GM18505 (cell line): ENCODE measurements around the gene WT1.

Experiments used
- ATAC-seq: cut with Tn5 transposase; IDR thresholded peaks from one replicate; pipeline ENCODE4 v1.9.1; 2021; ENCODE audit not compliant: unreplicated experiment
- POLR2A ChIP-seq: IDR thresholded peaks from 4 replicates; pipeline ENCODE4 v1.6.1; 2011; ENCODE audit warnings: borderline replicate concordance; ENCODE audit not compliant: insufficient read depth, insufficient read length; ENCODE audit errors: extremely low read depth

WT1 gene

GRCh38 chr11:32425761-32426160 lies 9.6 kb downstream of the WT1 start:
- TF ChIP-seq POLR2A, result no peak
- no peak for ATAC-seq

DNA sequence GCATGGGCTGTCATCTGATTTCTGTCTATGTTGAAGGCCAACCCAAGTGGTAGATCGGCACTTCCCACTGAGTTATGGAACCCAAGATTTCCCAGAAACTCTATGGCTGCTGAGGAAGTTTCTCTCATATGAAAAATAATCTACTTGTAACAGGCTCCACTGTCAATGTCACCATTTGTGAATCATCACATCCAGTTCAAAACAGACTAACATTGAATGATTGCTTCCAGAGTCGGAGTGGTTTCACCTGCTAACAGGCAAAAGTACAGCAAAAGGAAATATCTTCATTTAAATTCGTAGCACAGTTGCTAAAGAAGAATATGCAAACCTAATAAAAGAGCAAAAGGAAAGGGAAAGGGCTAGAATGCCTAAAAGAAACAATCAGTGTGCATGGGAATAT lies 12.8 kb downstream of the WT1 start:
- TF ChIP-seq POLR2A, result no peak
- ATAC-seq, result no peak

DNA sequence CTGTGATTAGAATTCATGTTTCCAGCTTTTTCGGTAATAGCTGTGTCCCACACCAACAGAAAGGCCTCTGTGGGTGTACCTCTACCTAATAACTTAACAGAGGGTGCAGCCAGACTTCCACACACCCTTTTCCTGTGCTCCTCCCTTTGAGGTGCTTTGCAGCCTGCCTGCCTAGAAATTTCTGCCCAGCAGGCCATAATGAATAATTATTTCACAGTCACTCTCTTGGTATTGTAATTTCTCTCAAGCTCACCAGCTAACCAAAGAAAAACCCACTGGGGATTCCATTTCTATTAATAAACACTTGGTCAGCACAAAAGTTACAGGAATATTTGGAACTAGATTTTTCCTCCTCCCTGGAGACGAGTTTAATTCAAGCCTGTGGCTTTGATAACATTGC lies 13.3 kb downstream of the WT1 start:
- TF ChIP-seq POLR2A, result no peak
- no peak for ATAC-seq

DNA sequence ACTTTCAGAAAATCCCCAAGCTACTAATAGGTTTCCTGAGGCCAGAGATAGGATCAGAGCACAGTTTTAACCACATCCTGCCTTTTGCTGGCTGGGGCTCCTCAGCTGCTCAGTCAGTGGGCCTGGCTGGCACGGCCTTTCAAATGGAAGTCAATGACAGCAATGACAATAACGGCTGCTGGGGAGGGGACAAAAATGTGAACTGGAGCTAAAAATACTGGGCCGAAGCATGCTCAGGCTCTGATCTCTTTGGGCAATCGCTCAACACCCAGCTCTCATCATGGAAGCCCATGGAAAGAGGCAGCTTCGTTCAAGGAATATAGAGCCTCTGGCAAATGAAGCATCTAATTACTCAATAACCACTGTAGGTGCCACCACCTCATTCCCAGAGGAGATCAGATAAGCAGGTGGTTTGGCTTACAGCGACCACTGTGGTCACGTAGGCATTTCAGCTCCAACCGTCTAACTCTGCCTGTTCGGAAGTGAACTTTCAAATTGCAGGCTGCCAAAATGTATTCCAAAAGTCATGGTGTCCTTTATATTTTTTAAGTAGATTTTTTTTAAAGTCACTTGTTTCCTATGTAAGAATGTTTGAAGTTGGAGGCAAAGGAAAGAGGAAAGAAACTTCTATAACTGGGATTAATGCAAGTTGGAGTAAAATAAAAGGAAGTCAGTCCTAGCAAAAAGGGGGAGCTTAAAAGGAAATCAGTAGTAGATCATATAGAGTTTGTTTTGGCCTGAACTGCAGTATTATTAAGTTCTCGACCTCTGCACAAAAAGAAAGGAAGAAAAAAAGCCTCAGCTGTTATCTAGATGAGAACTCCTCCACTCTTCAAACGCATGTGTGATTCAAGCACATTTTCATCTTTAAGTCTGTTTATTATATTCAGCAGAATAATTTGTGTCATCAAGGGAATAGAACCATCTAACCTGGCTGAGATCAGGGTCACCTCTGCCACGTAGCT lies 14.1 kb downstream of the WT1 start:
- peak; percentile 84 for ATAC-seq
- no peak for TF ChIP-seq POLR2A

DNA sequence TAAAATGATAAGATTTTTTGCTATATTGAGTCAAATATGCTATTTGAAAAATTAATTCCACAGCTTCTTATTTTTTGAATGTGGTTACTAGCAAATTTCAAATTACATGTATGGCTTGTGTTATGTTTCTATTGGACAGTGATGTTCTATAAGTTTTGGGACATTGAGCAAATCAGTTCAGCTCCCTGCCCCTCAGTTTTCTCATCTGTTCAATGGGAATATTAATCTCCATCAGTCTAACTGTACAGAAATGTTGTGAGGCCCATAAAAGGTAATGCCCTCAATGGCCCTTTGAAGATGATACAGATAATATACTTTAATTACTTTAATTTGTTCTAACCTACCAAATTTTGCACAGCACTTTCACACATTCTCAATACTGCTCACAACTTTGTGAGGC lies 15.2 kb downstream of the WT1 start:
- TF ChIP-seq POLR2A, result no peak
- ATAC-seq, result no peak

GRCh38 chr11:32418836-32419235 lies 16.5 kb downstream of the WT1 start:
- TF ChIP-seq POLR2A, result no peak
- no peak for ATAC-seq

DNA sequence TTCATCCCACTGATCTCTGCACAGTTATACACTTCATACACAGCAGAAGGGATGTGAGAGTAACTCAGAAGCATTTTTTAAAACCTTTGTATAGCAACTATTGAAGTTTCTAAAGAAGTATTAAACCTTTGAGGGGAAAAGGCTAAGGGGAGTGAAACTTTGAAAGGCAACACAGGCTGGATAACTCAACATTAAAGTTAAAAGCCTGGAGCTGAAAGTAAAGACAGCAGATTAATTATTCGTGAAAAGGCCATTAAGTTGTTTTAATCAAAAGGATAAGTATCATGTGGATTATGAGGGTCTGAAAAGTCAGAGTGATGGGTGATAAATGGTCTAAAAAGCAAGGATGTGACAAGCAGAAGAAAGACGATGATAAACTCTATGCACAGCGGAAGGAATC lies 17.5 kb downstream of the WT1 start:
- ATAC-seq, result no peak
- TF ChIP-seq POLR2A, result no peak

DNA sequence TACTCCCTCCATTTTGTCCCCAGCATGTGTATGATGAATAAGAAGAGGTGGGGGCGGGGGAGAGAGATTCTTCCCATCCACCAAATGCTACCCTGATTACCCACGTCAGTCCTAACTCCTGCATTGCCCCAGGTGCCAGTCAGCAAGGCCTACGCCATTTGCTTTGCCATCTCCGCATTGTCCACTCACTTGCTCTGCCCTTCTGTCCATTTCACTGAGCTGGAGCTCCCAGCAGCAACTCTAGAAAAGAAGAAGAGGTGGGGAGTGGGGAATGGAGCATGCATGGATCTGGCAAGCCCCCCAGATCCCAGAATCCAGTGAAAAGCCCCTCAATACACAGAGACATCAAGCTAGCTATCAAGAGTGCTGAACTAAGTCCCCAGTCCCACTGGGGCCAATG lies 19.0 kb downstream of the WT1 start:
- ATAC-seq, result no peak
- TF ChIP-seq POLR2A, result no peak

DNA sequence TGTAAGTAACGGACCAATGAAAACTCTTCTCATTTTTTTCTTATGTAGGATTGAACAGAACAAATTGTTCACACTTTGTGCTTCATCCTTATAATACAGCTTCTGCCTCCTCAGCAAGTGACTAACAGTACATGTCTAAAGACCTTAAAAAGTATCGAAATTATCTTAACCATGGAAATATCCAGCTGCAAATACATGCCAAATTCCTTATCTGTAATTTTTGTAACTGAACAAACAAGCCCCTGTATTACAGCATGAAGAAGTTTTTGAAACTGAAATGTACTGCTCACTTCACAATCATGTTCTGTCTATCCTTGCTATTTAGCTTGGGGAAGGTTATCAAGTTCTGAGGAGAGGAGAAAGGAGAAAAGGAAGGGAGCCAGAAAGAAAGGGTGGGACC lies 20.4 kb downstream of the WT1 start:
- TF ChIP-seq POLR2A, result no peak
- no peak for ATAC-seq

DNA sequence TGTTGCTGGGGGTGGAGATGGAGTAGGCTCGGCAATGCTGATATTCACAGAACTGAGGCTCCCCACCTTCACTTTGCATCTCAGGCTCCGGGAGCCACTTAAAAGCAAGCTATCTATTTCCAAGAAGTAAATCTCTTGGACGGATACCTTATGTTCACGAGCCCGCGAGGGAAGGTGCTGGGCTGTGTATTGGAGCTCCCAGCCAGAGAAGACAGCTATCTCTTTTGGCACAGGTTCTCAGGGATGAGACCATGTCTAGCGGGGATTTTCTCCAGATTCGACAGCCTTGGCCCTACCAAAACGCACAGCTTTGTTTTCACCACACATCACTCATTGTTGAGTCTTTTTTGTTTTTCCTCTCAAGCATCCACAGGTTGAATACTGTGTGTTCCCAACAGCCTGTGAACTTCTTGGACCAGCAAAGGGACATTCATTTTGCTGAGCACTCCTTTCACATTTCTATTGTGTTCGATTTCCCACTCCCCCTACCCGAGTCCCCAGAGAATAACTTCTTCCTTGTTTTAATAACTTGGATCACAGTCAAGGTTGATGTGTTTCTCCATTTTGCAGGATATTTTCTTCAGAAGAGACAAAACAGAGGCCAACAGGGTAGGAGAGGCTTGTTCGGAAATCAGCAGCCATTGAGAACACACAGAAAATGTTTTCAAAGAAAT lies 23.3 kb downstream of the WT1 start:
- TF ChIP-seq POLR2A, result no peak
- no peak for ATAC-seq

DNA sequence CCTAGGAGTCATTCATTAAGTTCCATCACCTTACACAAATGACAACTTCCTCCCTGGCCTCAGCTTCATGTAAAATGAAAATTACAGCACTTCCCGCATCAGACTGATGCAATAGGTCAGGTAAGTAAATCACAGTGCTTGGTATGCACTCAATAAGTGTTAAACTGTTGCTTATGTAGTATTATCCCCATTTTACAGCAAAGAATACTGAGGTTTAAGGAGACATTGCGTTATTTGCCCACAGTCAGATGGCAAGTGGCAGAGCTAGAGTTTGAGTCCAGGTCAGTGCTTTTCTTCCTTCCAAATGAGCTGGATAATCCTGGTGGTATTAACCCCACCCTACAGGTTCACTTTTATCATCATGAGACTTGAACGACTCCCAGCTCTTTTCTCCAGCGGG lies 29.7 kb downstream of the WT1 start:
- TF ChIP-seq POLR2A, result no peak

DNA sequence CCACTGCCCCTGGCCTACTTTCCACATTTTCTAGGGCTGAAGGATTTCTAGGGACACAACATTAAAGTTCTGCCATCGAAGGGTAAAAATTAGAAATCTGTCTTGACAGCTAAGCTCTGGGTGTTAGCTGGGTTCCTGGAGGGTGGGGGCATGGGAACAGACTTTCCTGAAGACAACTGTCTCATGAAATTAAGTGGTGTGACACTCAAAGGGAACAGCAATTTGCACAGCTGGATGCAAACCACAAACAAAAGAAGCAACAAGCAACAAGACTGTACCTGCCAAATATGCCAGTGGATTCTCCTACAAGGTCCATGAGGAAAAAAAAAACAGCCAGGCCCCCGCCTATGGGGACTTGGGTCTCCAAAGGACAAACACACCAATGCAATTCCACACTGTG lies 32.5 kb downstream of the WT1 start:
- no peak for ATAC-seq
- no peak for TF ChIP-seq POLR2A

More for the DNA sequence above, 29.7 kb downstream of the WT1 start:
- no peak for ATAC-seq

DNA sequence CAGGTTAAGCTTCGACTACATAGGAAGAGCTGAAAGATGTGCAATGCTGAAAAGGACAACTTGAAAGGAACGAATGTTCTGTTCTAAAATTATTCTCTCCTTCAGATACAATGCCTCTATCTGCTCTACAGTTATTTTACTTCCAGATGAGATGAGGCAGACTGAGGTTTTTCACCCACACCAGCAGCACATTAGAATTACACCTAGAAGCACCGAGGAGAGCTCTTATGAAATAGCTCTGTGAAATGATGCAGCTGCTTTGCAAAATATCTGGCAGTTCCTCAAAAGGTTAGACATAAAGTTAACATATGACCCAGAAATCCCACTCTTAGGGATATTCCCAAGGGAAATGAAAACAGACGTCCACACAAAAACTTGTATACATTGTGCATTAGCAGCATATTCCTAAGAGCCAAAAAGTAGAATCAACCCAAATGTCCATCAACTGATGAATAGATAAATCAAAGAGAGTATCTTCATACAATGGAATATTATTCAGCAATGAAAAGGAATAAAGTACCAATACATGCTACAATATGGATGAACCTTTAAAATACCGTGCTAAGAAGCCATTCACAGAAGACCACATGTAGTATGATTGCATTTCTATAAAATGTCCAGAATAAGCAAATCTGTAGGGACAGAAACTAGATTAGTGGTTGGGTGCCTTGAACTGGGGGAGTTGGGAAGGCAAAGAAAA lies 34.5 kb downstream of the WT1 start:
- TF ChIP-seq POLR2A, result no peak
- ATAC-seq, result no peak
